ENCODE results near the gene SLC37A1. TPM values are rescaled to one million over a fixed set of nuclear protein-coding genes. Genes with fewer than 3 reads are reported as not detected.
"Not testable (repeated sequence)": the region's sequence is repeated elsewhere in the genome, so short reads cannot be mapped to it uniquely, and the experiment has no call there.

The SLC37A1 gene
- total RNA-seq, 1 donor from 2014 or later = 7.0 TPM

DNA sequence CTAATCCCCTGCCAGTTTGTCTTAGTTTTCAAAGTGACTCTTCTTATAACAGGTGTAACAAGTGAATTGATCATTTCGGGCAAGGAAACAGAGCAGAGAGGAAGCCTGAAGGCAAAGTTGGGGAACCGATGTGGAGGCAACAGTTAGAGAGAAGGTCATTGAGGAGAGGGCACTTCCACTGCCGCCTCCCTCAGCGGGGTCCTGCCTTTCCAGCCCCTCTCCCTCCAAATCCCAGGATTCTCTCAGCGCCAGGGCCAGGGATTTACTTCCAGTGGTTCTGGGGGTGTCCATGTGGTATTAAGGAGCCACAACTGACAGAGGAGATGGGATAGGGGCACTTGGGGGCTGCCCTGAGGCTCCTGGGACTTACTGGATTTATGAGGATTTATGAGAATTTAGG, 100.1 kb downstream of the SLC37A1 start:
- DNase-seq (ENCODE audit: low spot score) = peak; percentile 67

DNA sequence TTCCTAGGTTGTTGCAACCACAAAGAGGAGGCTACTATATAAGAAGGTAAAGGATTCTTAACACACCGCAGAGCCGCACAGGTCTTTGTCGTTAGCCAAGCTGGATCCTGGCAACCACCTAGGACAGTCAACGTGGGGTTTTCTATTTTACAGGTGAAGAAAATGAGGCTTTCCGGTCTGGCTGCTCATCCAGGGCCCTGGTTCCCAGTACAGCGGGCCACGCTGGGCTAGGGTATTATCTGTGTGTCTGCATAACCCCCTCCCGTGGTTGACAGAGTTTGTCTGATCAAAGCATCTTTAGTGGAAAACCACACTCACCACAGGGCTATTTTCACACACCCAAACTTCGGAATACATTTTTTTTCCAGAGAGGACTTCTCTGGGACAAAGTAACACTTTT, 100.7 kb downstream of the SLC37A1 start:
- peak; percentile 51 for DNase-seq (ENCODE audit: low spot score)

DNA sequence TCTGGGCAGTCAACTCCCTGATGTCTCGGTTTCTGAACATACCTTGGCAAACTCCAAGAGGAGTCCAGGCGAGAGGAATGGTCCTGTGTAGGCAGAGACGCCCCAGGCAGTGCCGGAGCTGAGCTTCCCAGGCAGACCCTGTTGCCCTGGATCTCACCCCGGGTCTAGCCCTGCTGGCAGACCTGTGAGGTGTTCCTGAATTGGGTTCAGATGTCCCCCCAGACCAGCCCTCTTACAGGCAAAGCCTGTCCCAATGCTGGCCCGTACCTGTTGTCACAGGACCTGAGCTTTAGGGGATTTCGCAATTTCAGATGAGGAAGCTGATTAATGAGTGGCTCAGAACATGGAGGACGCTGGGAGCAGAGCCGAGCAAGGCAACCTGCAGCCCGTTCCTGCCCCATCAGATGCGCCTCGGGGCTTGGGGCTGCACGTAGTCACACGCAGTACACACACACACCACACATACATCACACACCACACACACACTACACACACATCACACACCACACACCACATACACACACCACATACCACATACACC, 101.2 kb downstream of the SLC37A1 start:
- peak; percentile 82 for DNase-seq (ENCODE audit: low spot score)

DNA sequence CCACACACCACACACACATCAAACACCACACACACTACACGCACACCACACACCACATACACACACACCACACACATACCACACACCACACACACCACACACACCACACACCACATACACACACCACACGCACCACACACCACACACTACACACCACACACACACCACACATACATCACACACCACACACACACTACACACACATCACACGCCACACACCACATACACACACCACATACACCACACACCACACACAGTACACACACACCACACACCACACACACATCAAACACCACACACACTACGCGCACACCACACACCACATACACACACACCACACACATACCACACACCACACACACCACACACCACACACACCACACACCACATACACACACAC, 101.7 kb downstream of the SLC37A1 start:
- not testable (repeated sequence) for DNase-seq (ENCODE audit: low spot score)

DNA sequence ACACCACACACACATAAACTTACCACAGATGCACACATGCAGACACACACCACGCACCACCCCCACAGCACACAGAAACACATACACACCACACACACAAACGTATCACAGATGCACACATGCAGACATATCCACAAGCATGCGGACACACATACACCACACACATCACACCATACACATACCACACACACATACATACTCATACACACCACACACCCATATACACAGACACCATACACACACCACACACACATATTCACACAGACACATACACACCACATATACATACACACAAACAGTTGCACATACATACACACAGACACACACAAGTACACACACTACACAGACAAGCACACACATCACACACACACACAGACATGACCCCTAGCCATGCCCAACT, 102.3 kb downstream of the SLC37A1 start:
- peak; percentile 9 for DNase-seq (ENCODE audit: low spot score)

DNA sequence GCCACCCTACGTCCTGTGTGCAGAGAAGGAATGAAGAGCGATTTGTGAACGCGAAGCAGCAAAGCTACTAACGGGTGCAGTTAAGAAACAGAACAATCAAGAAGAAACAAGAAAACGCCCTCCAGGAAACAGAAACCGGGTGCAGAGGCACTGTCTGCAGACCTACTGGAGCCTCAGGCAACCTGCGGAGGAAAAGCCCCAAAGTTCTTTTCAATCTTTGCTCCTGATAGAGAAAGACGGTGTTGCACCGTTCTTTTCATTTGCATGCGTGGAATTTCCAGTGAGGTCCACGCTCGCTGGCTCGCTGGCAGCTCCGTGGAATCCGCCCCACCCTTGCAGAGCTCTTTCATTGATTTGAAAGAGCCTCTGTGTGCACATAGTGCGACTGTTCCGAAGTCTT, 102.8 kb downstream of the SLC37A1 start:
- DNase-seq (ENCODE audit: low spot score) = peak; percentile 76

DNA sequence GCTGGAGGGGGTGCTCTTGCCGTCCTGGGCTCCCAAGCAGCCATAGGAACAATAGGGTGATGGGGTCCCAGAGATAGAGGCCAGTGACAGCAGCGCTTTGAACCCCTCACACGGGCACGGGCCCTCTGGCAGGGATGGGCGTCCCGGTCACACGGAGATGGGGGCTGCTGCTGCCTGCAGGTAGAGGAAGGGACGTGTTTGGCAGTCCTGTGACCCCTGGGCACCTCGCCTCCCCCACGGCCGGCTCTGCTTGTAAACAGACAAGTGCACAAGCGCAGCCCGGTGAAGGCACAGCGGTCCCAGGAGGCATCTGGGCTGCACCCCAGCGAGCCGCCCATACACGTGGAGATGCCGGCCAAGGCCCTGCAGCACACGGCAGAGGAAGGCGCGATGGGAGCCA, 103.3 kb downstream of the SLC37A1 start:
- peak; percentile 87 for DNase-seq (ENCODE audit: low spot score)

DNA sequence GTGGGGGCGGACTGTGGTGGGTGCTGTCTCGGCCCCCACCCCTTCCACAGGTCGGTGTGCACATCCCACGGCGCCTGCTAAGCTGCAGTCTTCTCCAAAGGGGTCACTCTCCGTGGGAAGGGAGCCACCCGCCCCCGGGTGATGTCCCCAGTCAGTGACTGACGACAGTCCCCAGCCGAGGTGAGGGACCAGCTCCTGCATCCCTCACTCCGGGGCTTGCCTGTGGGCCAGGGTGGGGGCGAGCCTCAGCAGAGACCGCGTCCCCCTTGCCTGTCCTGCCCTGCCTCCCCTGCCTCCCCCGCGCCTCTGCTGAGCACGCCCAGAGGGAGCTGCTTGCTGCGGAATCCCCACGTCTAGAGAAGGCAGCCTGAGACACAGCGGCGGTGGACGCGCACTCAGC, 103.8 kb downstream of the SLC37A1 start:
- DNase-seq (ENCODE audit: low spot score) = peak; percentile 80

DNA sequence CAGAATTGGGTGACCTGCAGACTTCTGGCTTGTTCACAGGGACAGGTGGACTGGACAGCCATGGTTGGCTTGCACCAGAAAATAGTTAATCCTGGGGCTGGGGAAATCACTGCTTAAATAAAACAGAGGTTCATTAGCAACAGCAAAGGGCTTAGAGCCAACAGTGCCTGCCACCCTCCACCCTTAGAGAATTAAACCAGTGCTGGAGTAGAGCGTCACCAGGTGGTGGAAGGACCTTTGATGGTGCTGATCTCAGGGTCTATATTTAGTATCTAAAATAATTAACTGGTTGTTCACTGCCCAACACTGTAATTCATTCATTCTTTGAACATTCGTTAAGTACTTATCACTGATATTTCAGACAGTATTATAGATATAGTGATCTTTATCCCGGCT, 105.1 kb downstream of the SLC37A1 start:
- no peak for DNase-seq (ENCODE audit: low spot score)

DNA sequence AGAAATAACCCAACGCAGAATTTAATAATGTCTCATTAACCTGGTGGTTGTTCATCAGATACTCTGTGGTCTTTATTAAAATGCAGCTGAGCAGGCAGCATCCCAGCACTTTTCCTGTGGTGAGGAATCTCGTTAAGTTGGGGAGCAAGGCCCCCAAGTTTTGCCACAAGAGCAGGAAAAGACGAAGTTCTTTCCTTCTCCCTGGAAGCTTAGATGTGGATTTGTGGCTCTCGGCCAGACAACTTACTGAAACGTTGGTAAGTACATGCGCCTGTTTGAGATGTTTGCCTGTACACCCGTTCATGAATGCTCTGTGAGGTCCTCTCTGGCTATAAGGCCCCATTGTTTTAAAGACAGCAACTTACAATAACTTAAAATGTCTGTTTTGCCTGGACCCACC, 105.5 kb downstream of the SLC37A1 start:
- DNase-seq (ENCODE audit: low spot score) = peak; percentile 26

DNA sequence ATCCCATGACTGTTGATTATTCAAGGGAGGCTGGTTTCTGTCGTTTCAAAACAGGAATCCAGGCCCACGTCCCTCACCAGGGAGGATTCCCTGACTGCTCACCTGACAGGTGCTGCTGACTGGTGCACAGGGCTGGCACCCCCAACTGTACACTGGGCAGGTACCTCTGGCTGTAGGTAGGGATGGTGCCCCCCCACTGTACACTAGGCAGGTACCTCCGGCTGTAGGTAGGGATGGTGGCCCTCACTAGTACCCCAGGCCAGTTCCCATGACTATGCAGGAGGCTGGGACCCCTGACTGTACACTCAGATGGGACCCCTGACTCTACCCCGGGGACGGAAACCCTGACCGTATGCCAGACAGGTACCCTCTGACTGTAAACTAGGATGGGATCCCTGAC, 106.2 kb downstream of the SLC37A1 start:
- peak; percentile 26 for DNase-seq (ENCODE audit: low spot score)

DNA sequence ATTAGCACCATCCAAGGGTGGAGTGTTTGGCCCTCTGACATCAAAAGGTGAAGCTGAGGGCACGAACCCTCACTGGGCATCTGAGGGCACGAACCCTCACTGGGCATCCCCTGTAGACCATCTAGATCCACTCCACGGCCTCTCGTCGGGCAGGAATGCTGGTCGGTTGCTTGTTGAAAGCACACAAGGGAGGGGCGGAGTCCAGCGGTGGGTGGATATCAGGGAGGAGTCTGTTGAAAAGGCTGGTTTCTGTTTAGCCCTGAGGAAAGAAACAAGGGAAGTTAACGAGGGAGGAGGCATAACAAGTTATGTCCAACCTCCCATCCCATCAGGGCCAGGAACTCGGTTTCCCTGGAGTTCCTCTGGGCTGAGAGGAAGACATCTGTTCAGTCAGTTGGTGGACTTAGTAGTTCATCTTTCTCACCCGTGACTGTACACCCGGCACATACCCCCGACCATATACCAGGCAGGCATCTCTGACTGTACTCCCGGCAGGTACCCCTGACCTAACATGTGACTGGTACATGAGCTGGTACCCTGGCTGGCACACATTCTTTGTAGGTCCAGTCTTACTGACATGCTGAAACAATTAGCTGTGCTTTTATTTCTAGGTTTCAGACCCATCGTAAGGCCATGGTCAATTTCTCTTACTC, 107.6 kb downstream of the SLC37A1 start:
- peak; percentile 82 for DNase-seq (ENCODE audit: low spot score)

DNA sequence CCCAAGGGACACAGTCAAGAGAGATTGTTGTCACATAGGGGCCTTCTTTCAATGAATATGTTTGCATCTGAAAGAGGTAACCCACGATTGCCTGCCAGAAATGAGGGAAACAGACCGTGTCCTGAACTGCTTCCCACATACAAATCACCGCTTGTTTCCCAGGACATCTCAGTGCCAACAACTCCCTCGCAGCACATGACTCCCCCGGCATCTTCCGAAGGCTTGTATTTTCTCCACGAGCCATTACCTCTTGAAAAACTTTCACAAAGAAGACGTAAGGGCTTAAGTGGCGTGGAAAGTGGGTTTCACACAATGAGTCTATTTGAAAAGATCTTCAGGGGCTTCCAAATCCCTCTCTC, 108.1 kb downstream of the SLC37A1 start:
- peak; percentile 60 for DNase-seq (ENCODE audit: low spot score)

DNA sequence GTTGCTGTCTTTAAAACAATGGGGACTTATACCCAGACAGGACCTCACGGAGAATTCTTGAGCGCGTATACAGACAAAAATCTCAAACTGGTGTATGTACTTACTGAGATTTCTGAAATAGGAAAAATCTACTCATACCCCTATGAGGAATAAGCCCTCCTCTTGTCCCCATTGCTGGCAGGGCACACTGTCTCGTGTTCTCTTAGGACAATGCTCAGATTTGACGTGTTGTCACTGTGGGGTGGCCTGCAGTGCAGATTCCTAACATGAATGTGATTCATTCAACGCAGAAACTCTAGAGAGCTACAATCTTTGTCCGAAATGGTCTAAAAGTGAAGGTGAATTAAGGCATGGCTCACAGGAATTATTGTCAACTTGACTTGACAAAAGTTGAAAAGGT, 108.6 kb downstream of the SLC37A1 start:
- peak; percentile 33 for DNase-seq (ENCODE audit: low spot score)

DNA sequence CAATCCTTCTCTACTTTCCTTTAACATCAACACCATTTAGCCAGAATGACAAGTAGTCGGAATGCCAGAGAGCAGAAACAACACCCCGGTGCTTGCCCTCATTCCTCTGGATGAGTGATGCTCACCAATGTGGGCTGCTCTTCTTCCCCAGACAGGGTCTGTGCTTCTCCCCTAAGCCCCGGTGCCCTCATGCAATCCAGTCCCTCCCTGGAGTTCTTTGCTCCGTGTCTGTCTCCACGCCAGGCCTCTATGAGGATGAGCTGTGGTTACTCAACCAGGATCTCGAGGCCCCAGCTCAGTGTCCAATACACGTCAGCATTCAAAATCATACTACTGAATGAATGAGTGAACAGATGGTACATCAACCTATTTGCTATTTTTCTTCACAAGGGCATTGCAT, 110.0 kb downstream of the SLC37A1 start:
- peak; percentile 28 for DNase-seq (ENCODE audit: low spot score)

DNA sequence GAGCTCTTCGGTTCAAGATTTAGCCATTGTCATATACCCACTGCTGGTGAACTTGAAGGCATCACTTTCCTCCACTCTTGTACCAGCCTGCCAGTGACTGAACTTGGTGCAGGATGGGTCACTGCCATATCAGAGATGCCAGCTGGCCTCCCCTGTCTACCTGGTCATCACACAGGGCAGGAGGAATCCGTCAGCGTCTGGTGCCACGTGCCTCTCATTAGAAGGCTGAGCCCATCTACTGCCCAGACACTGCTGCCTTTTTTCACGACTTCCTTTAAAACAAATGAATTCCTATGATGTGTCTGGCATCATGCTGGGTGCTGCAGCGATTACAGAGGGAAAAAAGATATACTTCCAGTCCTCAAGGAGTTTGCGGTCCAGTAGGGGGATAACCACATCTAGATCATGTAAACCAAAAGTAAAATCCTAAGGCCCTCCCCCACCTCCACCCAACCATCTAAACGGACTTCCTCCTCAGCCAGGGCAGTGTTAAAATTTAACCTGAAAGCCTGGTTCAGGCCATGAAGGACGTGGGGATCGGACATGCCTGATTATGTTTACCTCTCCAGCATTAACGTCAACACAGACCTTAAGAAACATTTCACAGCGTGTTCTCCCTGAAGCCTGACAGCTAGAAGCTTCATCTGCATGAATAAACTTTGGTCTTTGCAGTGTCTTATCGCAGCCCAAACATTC, 110.6 kb downstream of the SLC37A1 start:
- peak; percentile 22 for DNase-seq (ENCODE audit: low spot score)

DNA sequence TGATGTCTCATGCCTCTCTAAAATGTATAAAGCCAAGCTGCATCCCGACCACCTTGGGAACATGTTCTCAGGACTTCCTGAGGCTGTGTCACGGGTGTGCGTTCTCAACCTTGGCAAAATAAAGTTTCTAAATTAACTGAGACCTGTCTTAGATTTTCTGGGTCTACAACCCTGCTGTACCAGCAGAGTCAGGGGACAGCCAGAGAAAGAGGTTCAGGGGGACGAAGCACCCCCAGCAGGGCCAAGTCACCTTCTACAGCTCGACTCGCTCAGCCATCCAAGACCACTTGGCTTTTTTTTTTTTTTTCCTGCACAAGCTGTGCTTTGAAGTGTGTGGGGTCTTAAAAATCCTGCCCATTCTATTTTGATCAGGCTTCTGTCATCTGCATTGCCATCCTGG, 111.3 kb downstream of the SLC37A1 start:
- DNase-seq (ENCODE audit: low spot score) = peak; percentile 55

DNA sequence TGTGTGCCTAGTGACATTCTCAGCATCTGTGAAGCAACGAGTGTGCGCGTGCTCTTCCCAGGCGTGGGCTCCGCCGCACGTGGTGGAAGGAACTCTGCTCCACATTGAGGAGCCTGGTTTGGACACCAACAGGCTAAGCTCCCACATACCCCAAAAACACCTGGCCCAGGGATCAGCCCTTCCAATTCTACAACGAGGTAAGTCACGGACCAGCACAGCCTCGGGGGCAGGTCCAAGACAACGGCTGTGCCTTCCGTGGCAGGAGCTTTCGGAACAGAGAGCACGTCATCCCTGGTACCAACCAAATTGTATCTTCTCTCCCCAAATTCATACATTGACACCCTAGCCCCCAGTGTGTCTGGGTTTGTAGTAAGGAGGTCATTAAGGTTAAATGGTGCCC, 112.5 kb downstream of the SLC37A1 start:
- peak; percentile 30 for DNase-seq (ENCODE audit: low spot score)

DNA sequence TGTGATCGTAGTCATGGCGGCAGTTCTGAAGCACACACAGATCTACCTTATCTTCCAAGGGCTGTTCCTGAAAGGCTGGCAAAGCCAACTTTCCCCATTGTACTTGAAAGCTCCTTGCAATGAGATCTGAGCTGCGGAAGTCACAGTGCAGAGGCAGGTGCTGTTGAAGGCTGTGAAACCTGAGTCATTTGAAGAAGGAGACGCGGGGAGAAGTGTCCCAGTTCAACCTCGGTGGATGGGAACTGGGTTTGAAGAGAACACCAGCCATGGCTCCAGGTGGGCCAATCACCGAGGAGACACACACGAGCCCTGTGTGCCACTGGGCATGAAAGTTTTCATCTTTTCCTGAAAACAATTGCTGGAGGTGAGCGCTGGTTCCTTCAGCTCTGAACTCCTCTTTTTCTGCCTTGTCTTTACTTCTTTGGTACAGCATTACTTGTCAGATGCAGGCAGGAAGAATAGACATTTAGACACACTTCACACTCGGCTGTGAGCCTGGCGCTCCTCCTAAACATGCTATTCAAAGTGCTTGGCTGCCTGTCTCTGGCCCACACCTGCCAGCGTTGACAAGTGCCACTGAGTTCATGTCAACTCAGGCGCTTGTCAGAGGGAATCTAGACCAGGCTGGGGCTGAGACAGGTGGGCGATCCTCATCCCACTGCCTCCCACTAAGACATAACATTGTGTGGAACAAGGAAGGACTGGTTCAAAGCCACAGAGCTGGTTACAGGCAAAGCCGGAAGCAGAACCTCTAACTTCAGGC, 114.1 kb downstream of the SLC37A1 start:
- peak; percentile 43 for DNase-seq (ENCODE audit: low spot score)

DNA sequence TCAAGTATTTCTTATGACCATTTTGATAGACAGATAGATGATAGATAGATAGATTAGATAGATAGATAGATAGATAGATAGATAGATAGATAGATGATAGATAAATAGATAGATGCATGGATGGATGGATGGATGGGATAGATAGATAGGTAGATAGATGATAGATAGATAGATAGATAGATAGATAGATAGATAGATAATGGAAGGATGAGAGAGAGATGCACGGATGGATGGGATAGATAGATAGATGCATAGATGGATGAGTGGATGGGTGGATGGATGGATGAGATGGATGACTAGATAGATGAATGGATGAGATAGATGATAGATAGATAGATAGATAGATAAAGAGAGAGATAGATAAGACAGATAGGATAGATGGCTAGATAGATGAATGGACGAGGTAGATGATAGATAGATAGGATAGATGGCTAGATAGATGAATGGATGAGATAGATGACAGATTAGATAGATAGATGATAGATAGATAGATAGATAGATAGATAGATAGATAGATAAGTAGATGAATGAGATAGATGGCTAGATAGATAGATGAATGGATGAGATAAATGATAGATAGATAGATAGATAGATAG, 114.9 kb downstream of the SLC37A1 start:
- DNase-seq (ENCODE audit: low spot score) = not testable (repeated sequence)

DNA sequence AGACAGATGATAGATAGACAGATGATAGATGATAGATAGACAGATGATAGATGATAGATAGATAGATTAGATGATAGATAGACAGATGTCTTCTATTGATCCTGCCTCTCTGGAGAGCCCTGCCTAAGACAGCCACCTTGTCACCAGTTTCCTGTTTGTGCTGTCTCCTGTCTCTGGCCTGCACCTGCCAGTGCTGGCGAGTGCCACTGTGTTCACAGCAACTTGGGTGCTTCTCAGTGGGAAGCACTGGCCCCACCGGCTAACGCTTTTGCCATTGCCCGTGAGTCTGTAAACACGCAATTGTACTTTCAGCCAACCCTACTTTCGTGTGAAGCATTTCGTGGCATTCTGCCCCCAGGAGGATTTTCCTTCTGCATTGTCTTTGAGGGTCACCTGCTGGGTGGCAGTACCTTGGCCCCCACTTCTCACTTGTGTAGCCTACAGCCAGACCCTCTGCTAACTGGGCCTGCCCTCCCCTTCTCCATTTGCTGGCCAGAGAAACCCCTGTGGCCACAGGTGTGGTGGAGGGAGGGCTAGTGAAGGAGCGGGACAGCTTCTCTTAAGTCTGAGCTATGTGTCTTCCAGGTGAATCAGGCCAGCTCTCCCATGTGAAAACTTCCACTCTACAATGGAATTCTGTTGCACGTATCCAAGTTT, 116.4 kb downstream of the SLC37A1 start:
- peak; percentile 77 for DNase-seq (ENCODE audit: low spot score)

All from mesenteric fat pad (tissue), 1 donor.